ENCODE results near the gene EID2B. TPM values are rescaled to one million over a fixed set of nuclear protein-coding genes. Genes with fewer than 3 reads are reported as not detected.

Gene EID2B
- total RNA-seq, 1 experiment from 2014 or later, result 3.5 TPM

GRCh38 chr19:39500543-39500942, 32.1 kb downstream of the EID2B start:
- Histone ChIP-seq H3K27me3 (ENCODE audit: low read length) (no peaks in the 10 kb centered on the region), H3K9me3 (ENCODE audit: low read length) (no peaks in the 10 kb centered on the region), H2AFZ (ENCODE audit: low read length) (no peak overlapping the region), H4K20me1 (ENCODE audit: low read length) (no peaks in the 10 kb centered on the region), H3K79me2 (ENCODE audit: low read length) (no peaks in the 10 kb centered on the region), H3K4me2 (ENCODE audit: low read length) (no peak overlapping the region), H3K9ac (ENCODE audit: low read length) (no peak overlapping the region), H3F3A (ENCODE audit: low read length, unreplicated experiment) (no peaks in the 10 kb centered on the region), H3K9me2 (replicated peaks; ENCODE audit: low read length) (no peaks in the 10 kb centered on the region), H3K36me3 (ENCODE audit: low read depth, low read length) (no peaks in the 10 kb centered on the region), H3K4me3 (ENCODE audit: low read length) (no peak overlapping the region), H3K4me1 (ENCODE audit: insufficient read depth, low read length) (peaks cover 7% of the 10 kb centered on the region), H3K27ac (ENCODE audit: low read length) (no peak overlapping the region)
- POLR2A ChIA-PET (ENCODE audit: unreplicated experiment), result no interaction called here
- no peak for TF ChIP-seq EZH2 (IDR thresholded peaks at IDR 0.05; ENCODE audit: low read length, unreplicated experiment)
- TF ChIP-seq, protein P1, sequence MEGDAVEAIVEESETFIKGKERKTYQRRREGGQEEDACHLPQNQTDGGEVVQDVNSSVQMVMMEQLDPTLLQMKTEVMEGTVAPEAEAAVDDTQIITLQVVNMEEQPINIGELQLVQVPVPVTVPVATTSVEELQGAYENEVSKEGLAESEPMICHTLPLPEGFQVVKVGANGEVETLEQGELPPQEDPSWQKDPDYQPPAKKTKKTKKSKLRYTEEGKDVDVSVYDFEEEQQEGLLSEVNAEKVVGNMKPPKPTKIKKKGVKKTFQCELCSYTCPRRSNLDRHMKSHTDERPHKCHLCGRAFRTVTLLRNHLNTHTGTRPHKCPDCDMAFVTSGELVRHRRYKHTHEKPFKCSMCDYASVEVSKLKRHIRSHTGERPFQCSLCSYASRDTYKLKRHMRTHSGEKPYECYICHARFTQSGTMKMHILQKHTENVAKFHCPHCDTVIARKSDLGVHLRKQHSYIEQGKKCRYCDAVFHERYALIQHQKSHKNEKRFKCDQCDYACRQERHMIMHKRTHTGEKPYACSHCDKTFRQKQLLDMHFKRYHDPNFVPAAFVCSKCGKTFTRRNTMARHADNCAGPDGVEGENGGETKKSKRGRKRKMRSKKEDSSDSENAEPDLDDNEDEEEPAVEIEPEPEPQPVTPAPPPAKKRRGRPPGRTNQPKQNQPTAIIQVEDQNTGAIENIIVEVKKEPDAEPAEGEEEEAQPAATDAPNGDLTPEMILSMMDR (conservative IDR thresholded peaks at IDR 0.05; ENCODE audit: low read depth, low read length), result no peak
- DNase-seq (no peak), ATAC-seq (no peak)
- CTCF ChIA-PET, result no interaction called here
- intact Hi-C loops (cut with micrococcal nuclease), result no loop called here
- BruUV-seq (replicated peaks), result no TSS peak

GRCh38 chr19:39499932-39500331, 32.7 kb downstream of the EID2B start:
- intact Hi-C loops (cut with micrococcal nuclease), result loop anchor here (5.0 kb wide), 1 partner anchor 32 kb away; the partner anchor contains the start of gene EID2B
- Histone ChIP-seq H3K79me2 (ENCODE audit: low read length) (no peaks in the 10 kb centered on the region), H3K4me3 (ENCODE audit: low read length) (no peak overlapping the region), H3F3A (ENCODE audit: low read length, unreplicated experiment) (no peaks in the 10 kb centered on the region), H3K9ac (ENCODE audit: low read length) (no peak overlapping the region), H3K9me2 (replicated peaks; ENCODE audit: low read length) (no peaks in the 10 kb centered on the region), H3K27ac (ENCODE audit: low read length) (no peak overlapping the region), H2AFZ (ENCODE audit: low read length) (no peak overlapping the region), H3K4me2 (ENCODE audit: low read length) (no peak overlapping the region), H3K36me3 (ENCODE audit: low read depth, low read length) (no peaks in the 10 kb centered on the region), H3K27me3 (ENCODE audit: low read length) (no peaks in the 10 kb centered on the region), H4K20me1 (ENCODE audit: low read length) (no peaks in the 10 kb centered on the region), H3K4me1 (ENCODE audit: insufficient read depth, low read length) (peaks cover 7% of the 10 kb centered on the region), H3K9me3 (ENCODE audit: low read length) (no peaks in the 10 kb centered on the region)
- DNase-seq (no peak), ATAC-seq (no peak)
- ChIA-PET POLR2A (ENCODE audit: unreplicated experiment) (no interaction called here), CTCF (no interaction called here)
- BruUV-seq (replicated peaks), result no TSS peak
- TF ChIP-seq EZH2 (IDR thresholded peaks at IDR 0.05; ENCODE audit: low read length, unreplicated experiment) (no peak), EZH2phosphoT487 (IDR thresholded peaks at IDR 0.05; ENCODE audit: borderline replicate concordance, low read length) (no peak)
- TF ChIP-seq, protein P1 (conservative IDR thresholded peaks at IDR 0.05; ENCODE audit: low read depth, low read length), result no peak

DNA sequence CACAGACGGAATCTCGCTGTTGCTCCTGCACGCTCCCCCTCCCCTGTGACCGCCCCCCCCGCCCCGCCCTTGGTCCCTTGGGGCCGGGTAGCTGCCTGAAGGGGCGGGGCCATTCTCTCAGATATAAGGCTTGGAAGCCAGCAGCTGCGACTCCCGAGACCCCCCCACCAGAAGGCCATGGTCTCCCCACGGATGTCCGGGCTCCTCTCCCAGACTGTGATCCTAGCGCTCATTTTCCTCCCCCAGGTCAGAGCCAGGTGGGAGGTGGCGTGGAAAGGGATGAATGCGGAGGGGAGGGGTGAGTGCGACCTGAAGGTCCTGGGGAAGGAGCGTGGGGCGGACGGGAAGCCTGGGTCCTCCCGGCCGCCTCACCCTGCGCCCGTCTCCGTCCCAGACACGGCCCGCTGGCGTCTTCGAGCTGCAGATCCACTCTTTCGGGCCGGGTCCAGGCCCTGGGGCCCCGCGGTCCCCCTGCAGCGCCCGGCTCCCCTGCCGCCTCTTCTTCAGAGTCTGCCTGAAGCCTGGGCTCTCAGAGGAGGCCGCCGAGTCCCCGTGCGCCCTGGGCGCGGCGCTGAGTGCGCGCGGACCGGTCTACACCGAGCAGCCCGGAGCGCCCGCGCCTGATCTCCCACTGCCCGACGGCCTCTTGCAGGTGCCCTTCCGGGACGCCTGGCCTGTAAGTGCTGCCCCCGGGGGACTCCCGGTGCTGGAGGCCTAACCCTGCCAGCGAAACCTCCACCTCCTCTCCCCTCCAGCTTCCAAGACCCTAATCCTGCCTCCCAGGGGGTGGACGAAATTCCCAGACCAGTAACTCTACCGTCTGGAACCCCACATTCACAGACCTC, 33.6 kb downstream of the EID2B start, which contains the start of gene DLL3:
Gene DLL3, plus strand, starts transcription at position 150 of the 845 bp plus-strand sequence. Its CDS starts 28 bp downstream, at position 178.
- H3K36me3 ChIP-seq (ENCODE audit: low read depth, low read length), result no peaks in the 10 kb centered on the region
- BruUV-seq (replicated peaks), result no TSS peak
- no peaks in the 10 kb centered on the region for H3K9me3 ChIP-seq (ENCODE audit: low read length)
- no peaks in the 10 kb centered on the region for H3F3A ChIP-seq (ENCODE audit: low read length, unreplicated experiment)
- H3K9me2 ChIP-seq (replicated peaks; ENCODE audit: low read length), result no peaks in the 10 kb centered on the region
- H2AFZ ChIP-seq (ENCODE audit: low read length), result peak within 1 kb of the TSS; percentile 98
- intact Hi-C loops (cut with micrococcal nuclease), result loop anchor here (5.0 kb wide), 1 partner anchor 33 kb away; the partner anchor contains the start of gene EID2B
- ATAC-seq (no peak), DNase-seq (no peak)
- peak within 1 kb of the TSS; percentile 95 for H3K4me2 ChIP-seq (ENCODE audit: low read length)
- H3K27ac ChIP-seq (ENCODE audit: low read length), result no peak within 1 kb of the TSS
- TF ChIP-seq EZH2phosphoT487 (IDR thresholded peaks at IDR 0.05; ENCODE audit: borderline replicate concordance, low read length) (no peak), EZH2 (IDR thresholded peaks at IDR 0.05; ENCODE audit: low read length, unreplicated experiment) (no peak)
- TF ChIP-seq, protein P1 (conservative IDR thresholded peaks at IDR 0.05; ENCODE audit: low read depth, low read length), result no peak
- ChIA-PET POLR2A (ENCODE audit: unreplicated experiment) (no interaction called here), CTCF (interaction anchor here (0.5 to 0.7 kb wide), 3 partner anchors 13 to 41 kb away, joined by 3 to 5 read pairs (median 4); partner anchors contain the start of gene EID2)
- peaks cover 7% of the 10 kb centered on the region for H3K4me1 ChIP-seq (ENCODE audit: insufficient read depth, low read length)
- H3K79me2 ChIP-seq (ENCODE audit: low read length), result no peaks in the 10 kb centered on the region
- peak within 1 kb of the TSS; percentile 63 for H3K4me3 ChIP-seq (ENCODE audit: low read length)
- H3K9ac ChIP-seq (ENCODE audit: low read length), result no peak within 1 kb of the TSS
- no peaks in the 10 kb centered on the region for H3K27me3 ChIP-seq (ENCODE audit: low read length)
- H4K20me1 ChIP-seq (ENCODE audit: low read length), result no peaks in the 10 kb centered on the region
